Lower lobe of right lung (tissue), 2 donors: ENCODE results near the gene LRRC3C. TPM values are rescaled to one million over a fixed set of nuclear protein-coding genes. Genes with fewer than 3 reads are reported as not detected.
"Not testable (repeated sequence)": the region's sequence is repeated elsewhere in the genome, so short reads cannot be mapped to it uniquely, and the experiment has no call there.

Experiments used
- ATAC-seq, 2 donors: fragments of 200-7000 bp; cut with Tn5 transposase; one replicate each; pipeline ENCODE4 v1.9.1; 2020 to 2022; ENCODE audit warnings: mild to moderate bottlenecking in 2 of 2, moderate library complexity in 2 of 2
- DNase-seq: peaks from one replicate; pipeline ENCODE4 v3.0.0-alpha.2; 2020
- H3K27ac ChIP-seq: fragments of 200-600 bp; one replicate; pipeline ENCODE4 v1.8.0; 2022
- H3K27me3 ChIP-seq: fragments of 200-600 bp; one replicate; pipeline ENCODE4 v1.8.0; 2022; ENCODE audit warnings: low read depth
- H3K36me3 ChIP-seq: fragments of 200-600 bp; one replicate; pipeline ENCODE4 v1.8.0; 2022; ENCODE audit warnings: mild to moderate bottlenecking
- H3K4me1 ChIP-seq: fragments of 200-600 bp; one replicate; pipeline ENCODE4 v1.8.0; 2022
- H3K4me3 ChIP-seq: fragments of 200-600 bp; one replicate; pipeline ENCODE4 v1.8.0; 2022; ENCODE audit warnings: mild to moderate bottlenecking
- H3K9me3 ChIP-seq: fragments of 200-600 bp; one replicate; pipeline ENCODE4 v1.8.0; 2022
- intact Hi-C: fragments of 100-400 bp; cut with DNase I; formaldehyde crosslinking; loops from one replicate; pipeline ENCODE4 v1.11.0; 2022
- long read RNA-seq: library from polyadenylated mRNA; unstranded; transcript quantifications from one replicate; pipeline ENCODE4 v2.0.0, GENCODE V29; 2021
- total RNA-seq: library from RNA; stranded (reverse); fragmentation: NEBNext Ultra II Directional; extraction: Animal tissue kit (Norgen Biotek cat#: 25700); gene quantifications from one replicate; pipeline ENCODE4 v1.2.1, GENCODE V29; 2021
- TF ChIP-seq, protein P1 (sequence below): fragments of 200-600 bp; IDR thresholded peaks from one replicate; pipeline ENCODE4 v1.8.0; 2022; ENCODE audit warnings: antibody characterized with exemption, mild to moderate bottlenecking
- donor health status: DM: no; HTN: yes; CAD: no; lungs with severe emphysema.

Gene LRRC3C, protein sequence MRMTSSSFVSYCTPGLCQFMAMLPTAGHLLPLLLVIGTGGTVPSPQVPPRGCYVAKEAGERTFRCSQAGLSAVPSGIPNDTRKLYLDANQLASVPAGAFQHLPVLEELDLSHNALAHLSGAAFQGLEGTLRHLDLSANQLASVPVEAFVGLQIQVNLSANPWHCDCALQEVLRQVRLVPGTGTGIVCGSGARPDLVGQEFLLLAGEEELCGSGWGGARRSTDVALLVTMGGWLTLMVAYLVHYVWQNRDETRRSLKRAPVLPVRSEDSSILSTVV
- total RNA-seq, result not detected
- long read RNA-seq, result 0 reads

DNA sequence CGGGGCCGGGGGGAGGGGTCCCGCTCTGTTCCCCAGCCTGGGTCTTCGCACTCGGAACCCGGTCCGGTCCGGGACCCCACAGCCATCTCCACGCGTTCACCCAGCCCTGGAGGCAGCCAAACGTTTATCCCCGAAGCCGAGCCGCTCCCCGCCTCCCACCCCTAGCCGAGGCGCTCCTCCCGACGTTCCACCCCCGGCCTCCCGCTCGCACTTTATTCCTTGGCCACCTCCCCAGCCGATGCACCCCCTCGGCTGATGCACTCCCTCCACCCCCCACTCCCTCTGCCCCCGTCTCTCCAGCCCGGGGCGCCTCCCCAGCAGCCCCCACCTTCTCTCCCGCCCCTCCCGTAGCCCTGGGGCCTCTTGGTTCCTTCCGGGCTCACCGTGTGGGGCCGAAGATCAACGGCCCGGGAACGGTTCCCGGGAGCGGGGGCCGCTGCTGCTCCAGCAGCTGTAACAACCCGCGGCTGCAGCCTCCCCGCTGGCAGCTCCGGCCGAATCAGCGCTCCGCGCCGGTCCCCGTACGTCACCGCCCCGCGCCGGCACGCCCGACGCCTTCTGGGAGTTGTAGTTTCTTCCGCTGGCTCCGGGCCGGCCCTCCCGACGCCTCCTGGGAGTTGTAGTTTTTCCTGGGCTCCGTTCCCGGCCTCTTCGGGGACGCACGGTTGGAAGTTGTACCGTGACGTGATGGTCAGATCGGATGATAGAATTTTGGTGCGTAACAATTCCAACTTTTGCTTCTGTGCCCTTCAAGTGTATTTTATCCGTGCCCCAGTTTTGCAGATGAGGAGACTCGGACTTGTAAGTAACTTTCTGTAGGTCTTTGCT is at the start of gene LRRC3C, which contains the start of gene ORMDL3:
TSS of gene LRRC3C (plus strand) at position 632 of the 828 bp plus-strand sequence. CDS start 13,792 bp downstream, outside the sequence.
TSS of gene ORMDL3 (minus strand) at position 501 of the 828 bp plus-strand sequence. CDS start 3,398 bp downstream, outside the sequence.
- H3K27ac ChIP-seq, result peak within 1 kb of the TSS; percentile 96
- peak within 1 kb of the TSS; percentile 87 for H3K4me3 ChIP-seq
- ATAC-seq, result peak; percentile 92 to 95
- H3K27me3 ChIP-seq, result no peaks in the 10 kb centered on the region
- H3K36me3 ChIP-seq, result peaks cover 19% of the 10 kb centered on the region
- H3K9me3 ChIP-seq, result no peaks in the 10 kb centered on the region
- intact Hi-C loops, result no loop called here
- TF ChIP-seq, protein P1, sequence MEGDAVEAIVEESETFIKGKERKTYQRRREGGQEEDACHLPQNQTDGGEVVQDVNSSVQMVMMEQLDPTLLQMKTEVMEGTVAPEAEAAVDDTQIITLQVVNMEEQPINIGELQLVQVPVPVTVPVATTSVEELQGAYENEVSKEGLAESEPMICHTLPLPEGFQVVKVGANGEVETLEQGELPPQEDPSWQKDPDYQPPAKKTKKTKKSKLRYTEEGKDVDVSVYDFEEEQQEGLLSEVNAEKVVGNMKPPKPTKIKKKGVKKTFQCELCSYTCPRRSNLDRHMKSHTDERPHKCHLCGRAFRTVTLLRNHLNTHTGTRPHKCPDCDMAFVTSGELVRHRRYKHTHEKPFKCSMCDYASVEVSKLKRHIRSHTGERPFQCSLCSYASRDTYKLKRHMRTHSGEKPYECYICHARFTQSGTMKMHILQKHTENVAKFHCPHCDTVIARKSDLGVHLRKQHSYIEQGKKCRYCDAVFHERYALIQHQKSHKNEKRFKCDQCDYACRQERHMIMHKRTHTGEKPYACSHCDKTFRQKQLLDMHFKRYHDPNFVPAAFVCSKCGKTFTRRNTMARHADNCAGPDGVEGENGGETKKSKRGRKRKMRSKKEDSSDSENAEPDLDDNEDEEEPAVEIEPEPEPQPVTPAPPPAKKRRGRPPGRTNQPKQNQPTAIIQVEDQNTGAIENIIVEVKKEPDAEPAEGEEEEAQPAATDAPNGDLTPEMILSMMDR, result no peak
- peak; percentile 95 for DNase-seq
- H3K4me1 ChIP-seq, result peaks cover 54% of the 10 kb centered on the region

DNA sequence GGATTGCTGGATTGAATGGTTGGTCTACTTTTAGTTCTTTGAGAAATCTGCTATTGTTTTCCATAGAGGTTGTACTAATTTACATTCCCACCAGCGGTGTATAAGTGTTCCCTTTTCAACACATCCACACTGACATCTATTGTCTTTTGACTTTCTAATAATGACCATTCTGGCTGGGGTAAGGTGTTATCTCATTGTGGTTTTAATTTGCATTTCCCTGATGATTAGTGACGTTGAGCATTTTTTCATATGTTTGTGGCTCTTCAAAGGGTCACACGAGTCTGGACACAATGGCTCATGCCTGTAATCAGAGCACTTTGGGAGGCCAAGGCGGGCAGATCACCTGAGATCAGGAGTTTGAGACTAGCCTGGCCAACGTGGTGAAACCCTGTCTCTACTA is 41.4 kb upstream of the LRRC3C start:
- ATAC-seq, H3K4me3 ChIP-seq, H3K4me1 ChIP-seq, intact Hi-C loops, H3K36me3 ChIP-seq, H3K27ac ChIP-seq, H3K27me3 ChIP-seq, DNase-seq, H3K9me3 ChIP-seq: not testable (repeated sequence)

DNA sequence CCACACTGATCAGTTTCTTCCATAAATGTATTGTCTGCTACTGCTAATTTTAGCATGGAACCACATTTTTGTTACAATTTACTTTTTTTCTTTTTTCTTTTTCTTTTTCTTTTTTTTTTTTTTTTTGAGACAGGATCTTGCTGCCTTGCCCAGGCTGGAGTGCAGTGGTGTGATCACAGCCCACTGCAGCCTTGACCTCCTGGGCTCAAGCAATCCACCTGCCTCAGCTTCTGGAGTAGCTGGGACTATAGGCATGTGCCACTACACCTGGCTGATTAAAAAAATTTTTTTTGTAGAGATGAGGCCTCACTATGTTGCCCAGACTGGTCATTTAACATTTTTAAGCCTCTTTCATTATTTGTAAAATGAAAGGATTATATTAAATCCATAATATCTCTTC is 40.5 kb upstream of the LRRC3C start:
- Histone ChIP-seq H3K4me3 (no peak overlapping the region), H3K36me3 (no peaks in the 10 kb centered on the region), H3K27ac (no peak overlapping the region), H3K4me1 (no peaks in the 10 kb centered on the region), H3K27me3 (peaks cover 4% of the 10 kb centered on the region), H3K9me3 (no peaks in the 10 kb centered on the region)
- TF ChIP-seq, protein P1, result no peak
- intact Hi-C loops, result no loop called here
- DNase-seq (no peak), ATAC-seq (no peak)

DNA sequence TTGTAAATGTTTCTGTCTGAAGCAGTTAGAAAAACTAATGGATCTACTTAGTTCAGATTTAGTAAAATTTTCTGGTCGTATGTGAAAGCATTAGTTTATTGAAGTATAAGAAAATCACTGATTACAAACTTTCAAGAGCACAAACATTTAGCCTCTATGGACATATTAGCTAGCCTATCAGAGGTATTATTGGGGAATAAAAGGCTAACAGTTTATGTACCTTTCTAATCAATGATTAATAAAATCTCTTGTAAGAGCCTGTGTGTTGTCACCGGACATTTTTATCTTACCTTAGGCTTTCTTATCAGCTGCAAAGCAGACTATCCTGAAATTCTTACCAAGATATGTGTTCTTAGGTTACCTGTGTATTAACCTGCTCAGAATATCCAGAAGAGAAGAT is 38.3 kb upstream of the LRRC3C start:
- no peak for DNase-seq
- TF ChIP-seq, protein P1, result no peak
- Histone ChIP-seq H3K9me3 (no peaks in the 10 kb centered on the region), H3K36me3 (no peaks in the 10 kb centered on the region), H3K27ac (no peak overlapping the region), H3K4me1 (no peaks in the 10 kb centered on the region), H3K4me3 (no peak overlapping the region), H3K27me3 (peaks cover 4% of the 10 kb centered on the region)
- intact Hi-C loops, result no loop called here
- no peak for ATAC-seq

DNA sequence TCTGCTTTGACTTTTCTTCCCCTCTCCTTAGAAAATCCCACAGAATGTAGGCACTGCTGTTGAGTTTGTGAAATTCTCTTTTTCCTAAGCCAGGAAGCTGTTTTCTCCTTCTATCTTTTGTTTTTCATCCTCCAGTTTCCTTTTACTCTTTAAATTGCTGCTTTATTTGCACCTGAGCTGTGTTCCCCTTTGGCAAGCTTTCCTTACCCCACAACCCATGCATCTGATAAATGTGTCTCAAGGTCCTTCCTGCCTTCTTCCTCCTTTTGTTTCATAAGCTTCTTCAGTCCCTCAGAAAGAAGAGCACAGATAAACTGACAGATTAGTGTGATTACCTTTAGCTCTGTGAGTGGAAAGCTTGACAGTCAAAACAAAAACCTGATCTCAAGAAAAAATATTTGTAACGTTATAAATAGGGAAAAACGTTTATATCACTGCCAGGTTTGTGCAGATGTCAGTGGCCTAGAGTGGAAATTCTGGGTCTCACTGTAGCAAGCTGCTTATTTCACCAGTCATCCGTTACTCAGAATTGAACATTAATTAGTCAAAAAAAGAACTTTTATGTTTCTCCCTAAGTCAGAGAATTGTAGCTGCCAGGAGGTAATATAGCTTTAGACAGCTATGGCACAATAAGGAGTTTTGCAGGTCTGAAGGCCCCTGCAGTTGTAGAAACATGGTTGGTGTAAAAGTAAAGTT is 32.7 kb upstream of the LRRC3C start:
- DNase-seq, result no peak
- TF ChIP-seq, protein P1, result no peak

More for the DNA sequence above, 32.7 kb upstream of the LRRC3C start:
- no peak for ATAC-seq
- Histone ChIP-seq H3K27me3 (no peaks in the 10 kb centered on the region), H3K27ac (no peak overlapping the region), H3K9me3 (no peaks in the 10 kb centered on the region), H3K4me3 (no peak overlapping the region), H3K4me1 (no peaks in the 10 kb centered on the region), H3K36me3 (no peaks in the 10 kb centered on the region)
- intact Hi-C loops, result no loop called here
